Measurements from ENCODE around the gene CWC22. TPM values are rescaled to one million over a fixed set of nuclear protein-coding genes. Genes with fewer than 3 reads are reported as not detected.
A peak's percentile ranks its signal among the peaks of the same experiment; 100 is the strongest.

The CWC22 gene
- total and polyA plus RNA-seq, 2 donors (not counting 1 experiment from before 2014, with no cell fraction given): 6.4 to 22.5 TPM

DNA sequence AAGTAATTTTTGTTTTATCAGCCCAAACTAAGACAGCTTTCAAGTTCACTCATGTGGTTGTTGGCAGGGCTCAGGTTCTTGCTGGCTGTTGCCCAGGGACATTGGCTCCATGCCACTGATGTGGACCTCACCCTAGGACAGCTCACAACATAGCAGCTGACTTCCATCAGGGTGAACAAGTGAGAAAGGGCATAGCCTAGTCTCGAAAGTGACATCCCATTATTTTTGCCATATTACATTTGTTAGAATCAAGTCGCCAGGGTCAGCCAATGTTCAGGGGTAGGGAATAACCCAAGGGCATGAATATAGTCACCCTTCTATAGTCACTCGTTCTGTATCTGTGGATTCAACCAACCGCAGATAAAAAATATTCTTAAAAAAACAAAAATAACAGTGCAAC is 10.7 kb upstream of the CWC22 start:
- Histone ChIP-seq H3K9me3 (ENCODE audit: control insufficient read depth, insufficient read depth, low read depth, low read length) (no peaks in the 10 kb centered on the region), H3K9ac (ENCODE audit: insufficient read depth, low read length) (no peak overlapping the region), H3K27ac (ENCODE audit: insufficient read depth, low read length) (no peak overlapping the region), H3K4me1 (ENCODE audit: control insufficient read depth, extremely low read depth, insufficient read depth, low read length) (peaks cover 18% of the 10 kb centered on the region), H2AFZ (ENCODE audit: low read length) (no peak overlapping the region), H3K79me2 (ENCODE audit: control insufficient read depth, insufficient read depth, low read length) (no peaks in the 10 kb centered on the region), H3K4me2 (ENCODE audit: extremely low read depth, insufficient read depth, low read length) (no peak overlapping the region), H3K4me3 (replicated peaks in 1 of 4; ENCODE audit: control extremely low read depth in 1 of 4, insufficient read depth in 1 of 4, low read depth in 3 of 4, low read length in 4 of 4) (no peak overlapping the region), H3K36me3 (ENCODE audit: control insufficient read depth, insufficient read depth, low read length) (no peaks in the 10 kb centered on the region), H3K27me3 (ENCODE audit: control insufficient read depth, insufficient read depth, low read length) (no peaks in the 10 kb centered on the region), H4K20me1 (ENCODE audit: control insufficient read depth, extremely low read depth, insufficient read depth, low read length) (no peaks in the 10 kb centered on the region)
- peak; percentile 44 to 95 for DNase-seq (ENCODE audit: low read depth in 2 of 2)
- TF ChIP-seq, protein P1, sequence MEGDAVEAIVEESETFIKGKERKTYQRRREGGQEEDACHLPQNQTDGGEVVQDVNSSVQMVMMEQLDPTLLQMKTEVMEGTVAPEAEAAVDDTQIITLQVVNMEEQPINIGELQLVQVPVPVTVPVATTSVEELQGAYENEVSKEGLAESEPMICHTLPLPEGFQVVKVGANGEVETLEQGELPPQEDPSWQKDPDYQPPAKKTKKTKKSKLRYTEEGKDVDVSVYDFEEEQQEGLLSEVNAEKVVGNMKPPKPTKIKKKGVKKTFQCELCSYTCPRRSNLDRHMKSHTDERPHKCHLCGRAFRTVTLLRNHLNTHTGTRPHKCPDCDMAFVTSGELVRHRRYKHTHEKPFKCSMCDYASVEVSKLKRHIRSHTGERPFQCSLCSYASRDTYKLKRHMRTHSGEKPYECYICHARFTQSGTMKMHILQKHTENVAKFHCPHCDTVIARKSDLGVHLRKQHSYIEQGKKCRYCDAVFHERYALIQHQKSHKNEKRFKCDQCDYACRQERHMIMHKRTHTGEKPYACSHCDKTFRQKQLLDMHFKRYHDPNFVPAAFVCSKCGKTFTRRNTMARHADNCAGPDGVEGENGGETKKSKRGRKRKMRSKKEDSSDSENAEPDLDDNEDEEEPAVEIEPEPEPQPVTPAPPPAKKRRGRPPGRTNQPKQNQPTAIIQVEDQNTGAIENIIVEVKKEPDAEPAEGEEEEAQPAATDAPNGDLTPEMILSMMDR (conservative IDR thresholded peaks at IDR 0.05 in 1 of 2, IDR thresholded peaks at IDR 0.05 in 1 of 2; ENCODE audit: low read depth in 1 of 2, low read length in 2 of 2): no peak
- no peak for TF ChIP-seq EZH2 (IDR thresholded peaks at IDR 0.05; ENCODE audit: low read length, missing control alignments)

GRCh38 chr2:180016937-180017336 is 9.8 kb upstream of the CWC22 start:
- Histone ChIP-seq H3K4me3 (replicated peaks in 1 of 4; ENCODE audit: control extremely low read depth in 1 of 4, insufficient read depth in 1 of 4, low read depth in 3 of 4, low read length in 4 of 4) (peak overlapping the region in 1 of 4 experiments; percentile 29), H3K36me3 (ENCODE audit: control insufficient read depth, insufficient read depth, low read length) (no peaks in the 10 kb centered on the region), H3K9ac (ENCODE audit: insufficient read depth, low read length) (no peak overlapping the region), H2AFZ (ENCODE audit: low read length) (no peak overlapping the region), H4K20me1 (ENCODE audit: control insufficient read depth, extremely low read depth, insufficient read depth, low read length) (no peaks in the 10 kb centered on the region), H3K4me2 (ENCODE audit: extremely low read depth, insufficient read depth, low read length) (peak overlapping the region; percentile 69), H3K79me2 (ENCODE audit: control insufficient read depth, insufficient read depth, low read length) (no peaks in the 10 kb centered on the region), H3K9me3 (ENCODE audit: control insufficient read depth, insufficient read depth, low read depth, low read length) (no peaks in the 10 kb centered on the region), H3K27me3 (ENCODE audit: control insufficient read depth, insufficient read depth, low read length) (no peaks in the 10 kb centered on the region), H3K4me1 (ENCODE audit: control insufficient read depth, extremely low read depth, insufficient read depth, low read length) (peaks cover 20% of the 10 kb centered on the region), H3K27ac (ENCODE audit: insufficient read depth, low read length) (peak overlapping the region; percentile 61)
- DNase-seq (ENCODE audit: low read depth in 2 of 2): no peak
- TF ChIP-seq, protein P1 (conservative IDR thresholded peaks at IDR 0.05 in 1 of 2, IDR thresholded peaks at IDR 0.05 in 1 of 2; ENCODE audit: low read depth in 1 of 2, low read length in 2 of 2): no peak
- TF ChIP-seq EZH2 (IDR thresholded peaks at IDR 0.05; ENCODE audit: low read length, missing control alignments): no peak

GRCh38 chr2:180015951-180016709 is 9.0 kb upstream of the CWC22 start:
- Histone ChIP-seq H2AFZ (ENCODE audit: low read length) (peak overlapping the region; percentile 60), H3K27ac (ENCODE audit: insufficient read depth, low read length) (peak overlapping the region; percentile 67), H3K4me1 (ENCODE audit: control insufficient read depth, extremely low read depth, insufficient read depth, low read length) (peaks cover 20% of the 10 kb centered on the region), H4K20me1 (ENCODE audit: control insufficient read depth, extremely low read depth, insufficient read depth, low read length) (no peaks in the 10 kb centered on the region), H3K79me2 (ENCODE audit: control insufficient read depth, insufficient read depth, low read length) (no peaks in the 10 kb centered on the region), H3K9ac (ENCODE audit: insufficient read depth, low read length) (no peak overlapping the region), H3K9me3 (ENCODE audit: control insufficient read depth, insufficient read depth, low read depth, low read length) (no peaks in the 10 kb centered on the region), H3K27me3 (ENCODE audit: control insufficient read depth, insufficient read depth, low read length) (no peaks in the 10 kb centered on the region), H3K36me3 (ENCODE audit: control insufficient read depth, insufficient read depth, low read length) (no peaks in the 10 kb centered on the region), H3K4me3 (replicated peaks in 1 of 4; ENCODE audit: control extremely low read depth in 1 of 4, insufficient read depth in 1 of 4, low read depth in 3 of 4, low read length in 4 of 4) (peak overlapping the region in 3 of 4 experiments; percentile 19 to 29 (median 27)), H3K4me2 (ENCODE audit: extremely low read depth, insufficient read depth, low read length) (peak overlapping the region; percentile 69)
- TF ChIP-seq, protein P1 (conservative IDR thresholded peaks at IDR 0.05 in 1 of 2, IDR thresholded peaks at IDR 0.05 in 1 of 2; ENCODE audit: low read depth in 1 of 2, low read length in 2 of 2): no peak
- TF ChIP-seq EZH2 (IDR thresholded peaks at IDR 0.05; ENCODE audit: low read length, missing control alignments): no peak
- DNase-seq (ENCODE audit: low read depth in 2 of 2): peak; percentile 76 to 90

All from fibroblast of lung (primary cell).